ENCODE measurements around the gene SETBP1.

The SETBP1 gene

GRCh38 chr18:45073556-45073955, 392.9 kb downstream of the SETBP1 start:
- Histone ChIP-seq H2BK12ac (ENCODE audit: low read length) (no peak overlapping the region), H3K4me1 (ENCODE audit: control insufficient read depth in 2 of 2, insufficient read depth in 1 of 2, low read depth in 1 of 2, low read length in 2 of 2) (no peaks in the 10 kb centered on the region), H2BK5ac (ENCODE audit: low read length) (no peak overlapping the region), H3K36me3 (replicated peaks in 1 of 2; ENCODE audit: control insufficient read depth in 2 of 2, insufficient read depth in 2 of 2, low read length in 2 of 2) (no peaks in the 10 kb centered on the region), H3K4ac (ENCODE audit: low read length) (no peak overlapping the region), H4K91ac (ENCODE audit: low read depth, low read length, poor library complexity) (no peak overlapping the region), H3K27me3 (ENCODE audit: control insufficient read depth in 3 of 3, insufficient read depth in 3 of 3, low read depth in 1 of 3, low read length in 3 of 3) (no peaks in the 10 kb centered on the region), H3K79me1 (ENCODE audit: low read depth, low read length) (no peaks in the 10 kb centered on the region), H3K4me3 (ENCODE audit: low read length in 2 of 2) (no peak overlapping the region), H3K23ac (ENCODE audit: low read depth, low read length, poor library complexity) (no peak overlapping the region), H3K9me3 (replicated peaks in 1 of 2; ENCODE audit: control insufficient read depth in 2 of 2, insufficient read depth in 1 of 2, low read depth in 1 of 2, low read length in 2 of 2) (no peaks in the 10 kb centered on the region), H3K9ac (ENCODE audit: low read depth, low read length, poor library complexity) (no peak overlapping the region), H2BK15ac (ENCODE audit: low read length) (no peak overlapping the region), H2AFZ (ENCODE audit: low read length) (no peak overlapping the region), H3K14ac (ENCODE audit: low read length) (no peak overlapping the region), H3K18ac (ENCODE audit: low read length) (no peak overlapping the region), H2AK5ac (ENCODE audit: low read depth, low read length) (no peak overlapping the region), H3K27ac (replicated peaks; ENCODE audit: low read length) (no peak overlapping the region), H2BK120ac (ENCODE audit: low read depth, low read length) (no peak overlapping the region), H4K8ac (ENCODE audit: low read depth, low read length) (no peak overlapping the region), H3K4me2 (ENCODE audit: insufficient read depth, low read length, poor library complexity, severe bottlenecking) (no peak overlapping the region)
- no peak for DNase-seq (ENCODE audit: low spot score)

GRCh38 chr18:45081566-45082181, 401.0 kb downstream of the SETBP1 start:
- no CpG with 5 or more reads among the region's 6 CpGs for WGBS, 2 donors (ENCODE audit: extremely low coverage in 2 of 2, insufficient read length in 2 of 2, insufficient replicate concordance in 1 of 2)

GRCh38 chr18:45083226-45083855, 402.7 kb downstream of the SETBP1 start:
- Histone ChIP-seq H2BK120ac (ENCODE audit: low read depth, low read length) (no peak overlapping the region), H3K27ac (replicated peaks; ENCODE audit: low read length) (no peak overlapping the region), H3K4me2 (ENCODE audit: insufficient read depth, low read length, poor library complexity, severe bottlenecking) (no peak overlapping the region), H3K4ac (ENCODE audit: low read length) (no peak overlapping the region), H2AFZ (ENCODE audit: low read length) (no peak overlapping the region), H3K9ac (ENCODE audit: low read depth, low read length, poor library complexity) (no peak overlapping the region), H2AK5ac (ENCODE audit: low read depth, low read length) (no peak overlapping the region), H3K36me3 (replicated peaks in 1 of 2; ENCODE audit: control insufficient read depth in 2 of 2, insufficient read depth in 2 of 2, low read length in 2 of 2) (no peaks in the 10 kb centered on the region), H3K14ac (ENCODE audit: low read length) (no peak overlapping the region), H4K91ac (ENCODE audit: low read depth, low read length, poor library complexity) (no peak overlapping the region), H3K79me1 (ENCODE audit: low read depth, low read length) (no peaks in the 10 kb centered on the region), H4K8ac (ENCODE audit: low read depth, low read length) (no peak overlapping the region), H2BK12ac (ENCODE audit: low read length) (no peak overlapping the region), H3K27me3 (ENCODE audit: control insufficient read depth in 3 of 3, insufficient read depth in 3 of 3, low read depth in 1 of 3, low read length in 3 of 3) (no peaks in the 10 kb centered on the region), H3K4me1 (ENCODE audit: control insufficient read depth in 2 of 2, insufficient read depth in 1 of 2, low read depth in 1 of 2, low read length in 2 of 2) (no peaks in the 10 kb centered on the region), H2BK15ac (ENCODE audit: low read length) (no peak overlapping the region), H3K4me3 (ENCODE audit: low read length in 2 of 2) (no peak overlapping the region), H3K18ac (ENCODE audit: low read length) (no peak overlapping the region), H3K9me3 (replicated peaks in 1 of 2; ENCODE audit: control insufficient read depth in 2 of 2, insufficient read depth in 1 of 2, low read depth in 1 of 2, low read length in 2 of 2) (peaks cover 0 to 4% of the 10 kb centered on the region in 2 donors), H2BK5ac (ENCODE audit: low read length) (no peak overlapping the region), H3K23ac (ENCODE audit: low read depth, low read length, poor library complexity) (no peak overlapping the region)
- WGBS, 2 donors (ENCODE audit: extremely low coverage in 2 of 2, insufficient read length in 2 of 2, insufficient replicate concordance in 1 of 2) = no CpG with 5 or more reads among the region's 8 CpGs
- no peak for DNase-seq (ENCODE audit: low spot score)

More at GRCh38 chr18:45081566-45082181, 401.0 kb downstream of the SETBP1 start:
- Histone ChIP-seq H3K9me3 (replicated peaks in 1 of 2; ENCODE audit: control insufficient read depth in 2 of 2, insufficient read depth in 1 of 2, low read depth in 1 of 2, low read length in 2 of 2) (peaks cover 0 to 4% of the 10 kb centered on the region in 2 donors), H2BK12ac (ENCODE audit: low read length) (no peak overlapping the region), H4K8ac (ENCODE audit: low read depth, low read length) (no peak overlapping the region), H4K91ac (ENCODE audit: low read depth, low read length, poor library complexity) (no peak overlapping the region), H2BK15ac (ENCODE audit: low read length) (no peak overlapping the region), H3K27me3 (ENCODE audit: control insufficient read depth in 3 of 3, insufficient read depth in 3 of 3, low read depth in 1 of 3, low read length in 3 of 3) (no peaks in the 10 kb centered on the region), H3K23ac (ENCODE audit: low read depth, low read length, poor library complexity) (no peak overlapping the region), H2AFZ (ENCODE audit: low read length) (no peak overlapping the region), H2BK5ac (ENCODE audit: low read length) (no peak overlapping the region), H3K4ac (ENCODE audit: low read length) (no peak overlapping the region), H3K14ac (ENCODE audit: low read length) (no peak overlapping the region), H3K4me2 (ENCODE audit: insufficient read depth, low read length, poor library complexity, severe bottlenecking) (no peak overlapping the region), H2BK120ac (ENCODE audit: low read depth, low read length) (no peak overlapping the region), H3K18ac (ENCODE audit: low read length) (no peak overlapping the region), H2AK5ac (ENCODE audit: low read depth, low read length) (no peak overlapping the region), H3K4me1 (ENCODE audit: control insufficient read depth in 2 of 2, insufficient read depth in 1 of 2, low read depth in 1 of 2, low read length in 2 of 2) (no peaks in the 10 kb centered on the region), H3K27ac (replicated peaks; ENCODE audit: low read length) (no peak overlapping the region), H3K9ac (ENCODE audit: low read depth, low read length, poor library complexity) (no peak overlapping the region), H3K36me3 (replicated peaks in 1 of 2; ENCODE audit: control insufficient read depth in 2 of 2, insufficient read depth in 2 of 2, low read length in 2 of 2) (no peaks in the 10 kb centered on the region), H3K79me1 (ENCODE audit: low read depth, low read length) (no peaks in the 10 kb centered on the region), H3K4me3 (ENCODE audit: low read length in 2 of 2) (no peak overlapping the region)
- DNase-seq (ENCODE audit: low spot score) = no peak

- Histone ChIP-seq H3K9me3 (replicated peaks in 1 of 2; ENCODE audit: control insufficient read depth in 2 of 2, insufficient read depth in 1 of 2, low read depth in 1 of 2, low read length in 2 of 2) (peaks cover 0 to 4% of the 10 kb centered on the region in 2 donors), H3K4ac (ENCODE audit: low read length) (no peak overlapping the region), H3K27ac (replicated peaks; ENCODE audit: low read length) (no peak overlapping the region), H2BK120ac (ENCODE audit: low read depth, low read length) (no peak overlapping the region), H3K79me1 (ENCODE audit: low read depth, low read length) (no peaks in the 10 kb centered on the region), H2BK5ac (ENCODE audit: low read length) (no peak overlapping the region), H2AFZ (ENCODE audit: low read length) (no peak overlapping the region), H2BK15ac (ENCODE audit: low read length) (no peak overlapping the region), H4K8ac (ENCODE audit: low read depth, low read length) (no peak overlapping the region), H2BK12ac (ENCODE audit: low read length) (no peak overlapping the region), H3K4me2 (ENCODE audit: insufficient read depth, low read length, poor library complexity, severe bottlenecking) (no peak overlapping the region), H3K36me3 (replicated peaks in 1 of 2; ENCODE audit: control insufficient read depth in 2 of 2, insufficient read depth in 2 of 2, low read length in 2 of 2) (no peaks in the 10 kb centered on the region), H3K4me1 (ENCODE audit: control insufficient read depth in 2 of 2, insufficient read depth in 1 of 2, low read depth in 1 of 2, low read length in 2 of 2) (no peaks in the 10 kb centered on the region), H3K18ac (ENCODE audit: low read length) (no peak overlapping the region), H3K14ac (ENCODE audit: low read length) (no peak overlapping the region), H3K23ac (ENCODE audit: low read depth, low read length, poor library complexity) (no peak overlapping the region), H3K27me3 (ENCODE audit: control insufficient read depth in 3 of 3, insufficient read depth in 3 of 3, low read depth in 1 of 3, low read length in 3 of 3) (no peaks in the 10 kb centered on the region), H3K9ac (ENCODE audit: low read depth, low read length, poor library complexity) (no peak overlapping the region), H4K91ac (ENCODE audit: low read depth, low read length, poor library complexity) (no peak overlapping the region), H3K4me3 (ENCODE audit: low read length in 2 of 2) (no peak overlapping the region), H2AK5ac (ENCODE audit: low read depth, low read length) (no peak overlapping the region)
- no peak for DNase-seq (ENCODE audit: low spot score)
- no CpG with 5 or more reads among the region's 13 CpGs for WGBS, 2 donors (ENCODE audit: extremely low coverage in 2 of 2, insufficient read length in 2 of 2, insufficient replicate concordance in 1 of 2)
These were observed 403.5 kb downstream of the SETBP1 start for GRCh38 chr18:45084206-45084605.

Data from neuronal stem cell (in vitro differentiated cells).